SHP77 treated with DMSO at 0.1 percent for 48 hours (cell line): Measurements from ENCODE around the gene KANK4.
A peak's percentile ranks its signal among the peaks of the same experiment; 100 is the strongest.

Source experiments
- DNase-seq: peaks from one replicate; lab custom pipeline; 2025; lab: John Stamatoyannopoulos, UW

Gene KANK4

GRCh38 chr1:62318756-62319544 is at the start of gene KANK4:
KANK4 (minus strand) TSS chr1:62319434; CDS start chr1:62281564, 37,870 bp downstream.
- DNase-seq = no peak

- DNase-seq = no peak
These were observed 49.8 kb upstream of the KANK4 start for GRCh38 chr1:62368989-62369388.

GRCh38 chr1:62367005-62367557 is 47.8 kb upstream of the KANK4 start:
- no peak for DNase-seq

GRCh38 chr1:62364721-62365120 is 45.5 kb upstream of the KANK4 start:
- DNase-seq = no peak

GRCh38 chr1:62362926-62363325 is 43.7 kb upstream of the KANK4 start:
- no peak for DNase-seq

GRCh38 chr1:62362061-62362917 is 43.1 kb upstream of the KANK4 start:
- DNase-seq = peak; percentile 63

- DNase-seq = no peak
These were observed 42.2 kb upstream of the KANK4 start for GRCh38 chr1:62361431-62361830.

- DNase-seq = peak; percentile 81
These were observed 39.6 kb upstream of the KANK4 start for GRCh38 chr1:62358665-62359373.

- DNase-seq = no peak
These were observed 38.7 kb upstream of the KANK4 start for GRCh38 chr1:62357916-62358315.

GRCh38 chr1:62356257-62356835 is 37.1 kb upstream of the KANK4 start:
- no peak for DNase-seq

GRCh38 chr1:62355095-62355494 is 35.9 kb upstream of the KANK4 start:
- DNase-seq = no peak

GRCh38 chr1:62353853-62354252 is 34.6 kb upstream of the KANK4 start:
- DNase-seq = no peak

GRCh38 chr1:62352387-62352786 is 33.2 kb upstream of the KANK4 start:
- DNase-seq = no peak

GRCh38 chr1:62349470-62350233 is 30.4 kb upstream of the KANK4 start:
- no peak for DNase-seq

- no peak for DNase-seq
These were observed 27.7 kb upstream of the KANK4 start for GRCh38 chr1:62346886-62347285.

- DNase-seq = no peak
These were observed 24.7 kb upstream of the KANK4 start for GRCh38 chr1:62343911-62344310.

- no peak for DNase-seq
These were observed 23.0 kb upstream of the KANK4 start for GRCh38 chr1:62342270-62342669.

- DNase-seq = no peak
These were observed 22.4 kb upstream of the KANK4 start for GRCh38 chr1:62341615-62342014.

GRCh38 chr1:62341089-62341488 is 21.9 kb upstream of the KANK4 start:
- DNase-seq = no peak

- no peak for DNase-seq
These were observed 18.7 kb upstream of the KANK4 start for GRCh38 chr1:62337706-62338631.
